GM23248 (cell line): Measurements from ENCODE around the gene THRA. TPM values are rescaled to one million over a fixed set of nuclear protein-coding genes. Genes with fewer than 3 reads are reported as not detected.
A peak's percentile ranks its signal among the peaks of the same experiment; 100 is the strongest.

Source experiments
- DNase-seq: peaks from one replicate; pipeline ENCODE4 v3.0.0-alpha.2; 2015
- H2AFZ ChIP-seq: fragments of 200-600 bp; sonication (generic); 2 replicates; pipeline ENCODE4 v1.6.1; 2016; ENCODE audit warnings: antibody characterized with exemption
- H3F3A ChIP-seq: fragments of 200-600 bp; sonication (generic); 2 replicates; pipeline ENCODE4 v1.6.1; 2016; ENCODE audit warnings: mild to moderate bottlenecking, antibody characterized with exemption, mixed run types; ENCODE audit not compliant: insufficient read depth
- H3K27ac ChIP-seq: fragments of 200-600 bp; sonication (generic); 2 replicates; pipeline ENCODE4 v1.5.1; 2016; ENCODE audit warnings: mild to moderate bottlenecking
- H3K27me3 ChIP-seq: fragments of 200-600 bp; sonication (generic); replicated peaks from 2 replicates; pipeline ENCODE4 v1.6.1; 2016; ENCODE audit warnings: mild to moderate bottlenecking; ENCODE audit not compliant: insufficient read depth
- H3K36me3 ChIP-seq: fragments of 200-600 bp; sonication (generic); 2 replicates; pipeline ENCODE4 v1.6.1; 2016; ENCODE audit warnings: low read depth, mild to moderate bottlenecking
- H3K4me1 ChIP-seq: fragments of 200-600 bp; sonication (generic); 2 replicates; pipeline ENCODE4 v1.6.1; 2016; ENCODE audit warnings: mild to moderate bottlenecking; ENCODE audit not compliant: insufficient read depth
- H3K4me2 ChIP-seq: fragments of 200-600 bp; sonication (generic); one replicate; pipeline ENCODE4 v1.6.1; 2016; ENCODE audit warnings: mild to moderate bottlenecking; ENCODE audit not compliant: unreplicated experiment
- H3K4me3 ChIP-seq: fragments of 200-600 bp; sonication (generic); 2 replicates; pipeline ENCODE4 v1.5.1; 2016; ENCODE audit warnings: mild to moderate bottlenecking
- H3K79me2 ChIP-seq: fragments of 200-600 bp; sonication (generic); 2 replicates; pipeline ENCODE4 v1.6.1; 2016; ENCODE audit warnings: mild to moderate bottlenecking; ENCODE audit not compliant: insufficient read depth
- H3K9ac ChIP-seq: fragments of 200-600 bp; sonication (generic); 2 replicates; pipeline ENCODE4 v1.6.1; 2016; ENCODE audit warnings: mild to moderate bottlenecking
- H3K9me2 ChIP-seq: fragments of 200-600 bp; sonication (generic); 2 replicates; pipeline ENCODE4 v1.6.1; 2016; ENCODE audit warnings: mixed run types, mild to moderate bottlenecking, moderate library complexity; ENCODE audit not compliant: insufficient read depth
- H3K9me3 ChIP-seq: fragments of 200-600 bp; sonication (generic); one replicate; pipeline ENCODE4 v1.6.1; 2017; ENCODE audit warnings: low read depth
- H4K20me1 ChIP-seq: fragments of 200-600 bp; sonication (generic); 2 replicates; pipeline ENCODE4 v1.6.0; 2016; ENCODE audit not compliant: insufficient read depth
- EZH2 ChIP-seq: fragments of 200-600 bp; sonication (generic); IDR thresholded peaks from 2 replicates; pipeline ENCODE4 v1.6.1; 2018; ENCODE audit warnings: antibody characterized with exemption, mild to moderate bottlenecking; ENCODE audit not compliant: insufficient read depth, poor library complexity, severe bottlenecking
- EZH2phosphoT487 ChIP-seq: fragments of 200-600 bp; sonication (generic); IDR thresholded peaks from 2 replicates; pipeline ENCODE4 v1.6.1; 2018; ENCODE audit warnings: antibody characterized with exemption, moderate library complexity, mild to moderate bottlenecking, low read depth; ENCODE audit not compliant: insufficient read depth
- WGBS, 2 experiments: methylation state at CpG; one replicate each; pipeline ENCODE4 v1.1.6; 2015 to 2017; ENCODE audit warnings: low lambda C conversion rate in 2 of 2, low coverage in 1 of 2; ENCODE audit errors: missing lambda C conversion rate in 2 of 2; 5-methylcytosine and 5-hydroxymethylcytosine counted together
- in situ Hi-C: fragments of 300-500 bp; cut with MboI; formaldehyde crosslinking; loops from 2 replicates; pipeline ENCODE4 v1.15.0; 2020
- polyA plus RNA-seq: library from polyadenylated mRNA; unstranded; fragments of >200 nt; fragmentation: Nextera tagmentation; extraction: Ambion mirVana; gene quantifications from 2 replicates; pipeline ENCODE4 v1.2.1, GENCODE V29; 2016
- total RNA-seq: library from RNA; depleted of rRNA; stranded (reverse); fragments of >200 nt; shearing (Covaris generic); gene quantifications from 2 replicates; pipeline ENCODE4 v1.2.3, GENCODE V29; 2014

Gene THRA
- total and polyA plus RNA-seq, 2 experiments from 2014 or later: 15.8 to 33.3 TPM

DNA sequence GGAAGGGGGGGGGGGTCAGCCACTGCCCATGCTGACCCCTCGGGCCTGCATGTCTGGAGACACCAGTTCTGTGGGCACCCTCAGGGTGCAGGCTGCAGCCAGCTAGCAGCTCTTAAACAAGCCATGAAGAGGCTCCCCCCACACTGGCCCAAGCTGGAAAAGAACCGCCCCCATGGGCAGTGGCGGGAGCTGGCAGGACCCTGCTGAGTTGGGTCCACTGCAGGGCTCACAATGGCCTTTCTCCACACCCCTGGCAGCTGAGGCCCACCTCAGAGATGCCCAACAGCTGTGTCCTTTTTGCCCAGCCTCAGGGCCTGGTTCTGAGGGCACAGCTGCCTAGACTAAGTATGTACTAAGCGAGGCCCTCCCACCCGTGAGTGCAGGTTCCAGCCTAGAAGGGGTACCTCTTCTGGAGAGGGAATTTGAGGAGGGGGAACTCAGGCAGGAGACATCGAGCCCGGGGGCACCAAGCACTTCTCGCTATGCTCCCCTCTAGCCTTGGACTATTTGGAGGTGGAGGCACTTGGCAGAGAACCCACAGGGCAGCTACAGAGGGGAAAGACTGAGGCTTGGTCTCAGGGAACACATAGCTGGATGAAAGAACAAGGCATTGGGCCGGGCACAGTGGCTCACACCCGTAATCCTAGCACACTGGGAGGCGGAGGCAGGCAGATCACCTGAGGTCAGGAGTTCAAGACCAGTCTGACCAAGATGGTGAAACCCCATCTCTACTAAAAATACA lies 3.2 kb downstream of the THRA start:
- Histone ChIP-seq H3K27ac (no peak overlapping the region), H3K4me3 (peak overlapping the region; percentile 99; the same call in 1 of the 2 replicates), H3K9me2 (no peaks in the 10 kb centered on the region), H2AFZ (no peak overlapping the region), H4K20me1 (peaks cover 6% of the 10 kb centered on the region; the same call in 1 of the 2 replicates), H3K4me2 (peak overlapping the region; percentile 96), H3K9me3 (no peaks in the 10 kb centered on the region), H3K36me3 (no peaks in the 10 kb centered on the region), H3K9ac (peak overlapping the region; percentile 95; the same call in 1 of the 2 replicates), H3K4me1 (peaks cover 44% of the 10 kb centered on the region), H3F3A (peaks cover 21% of the 10 kb centered on the region), H3K27me3 (no peaks in the 10 kb centered on the region), H3K79me2 (peaks cover 66% of the 10 kb centered on the region)
- 57 to 59% methylated on average over 9 to 11 of the region's 11 CpGs for WGBS, 2 experiments
- in situ Hi-C loops: no loop called here
- TF ChIP-seq EZH2phosphoT487 (no peak), EZH2 (no peak)
- no peak for DNase-seq

DNA sequence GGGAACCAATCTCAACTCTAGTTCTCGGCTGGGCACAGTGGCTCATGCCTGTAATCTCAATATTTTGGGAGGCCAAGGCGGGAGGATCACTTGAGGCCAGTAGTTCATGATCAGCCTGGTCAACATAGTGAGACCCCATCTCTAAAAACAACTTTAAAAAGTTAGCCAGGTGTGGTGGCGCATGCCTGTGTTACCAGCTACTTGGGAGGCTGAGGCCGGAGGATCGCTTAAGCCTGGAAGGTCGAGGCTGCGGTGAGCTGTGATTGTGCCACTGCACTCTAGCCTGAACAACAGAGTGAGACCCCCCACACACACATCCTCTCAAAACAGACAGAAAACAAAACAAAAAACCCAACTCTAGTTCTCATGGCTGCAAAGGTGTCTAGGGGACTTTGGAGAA lies 4.9 kb downstream of the THRA start:
- Histone ChIP-seq H3K36me3 (no peaks in the 10 kb centered on the region), H3K79me2 (peaks cover 78% of the 10 kb centered on the region), H4K20me1 (peaks cover 6% of the 10 kb centered on the region; the same call in 1 of the 2 replicates), H3K9me2 (no peaks in the 10 kb centered on the region), H3K4me3 (no peak overlapping the region), H2AFZ (no peak overlapping the region), H3K9ac (peak overlapping the region; percentile 83; the same call in 1 of the 2 replicates), H3F3A (peaks cover 21% of the 10 kb centered on the region), H3K9me3 (no peaks in the 10 kb centered on the region), H3K27me3 (no peaks in the 10 kb centered on the region), H3K4me2 (peak overlapping the region; percentile 99), H3K27ac (peak overlapping the region; percentile 84), H3K4me1 (peaks cover 59% of the 10 kb centered on the region)
- in situ Hi-C loops: no loop called here
- 90 to 92% methylated on average over 7 of the region's 7 CpGs for WGBS, 2 experiments
- TF ChIP-seq EZH2phosphoT487 (no peak), EZH2 (no peak)
- no peak for DNase-seq

DNA sequence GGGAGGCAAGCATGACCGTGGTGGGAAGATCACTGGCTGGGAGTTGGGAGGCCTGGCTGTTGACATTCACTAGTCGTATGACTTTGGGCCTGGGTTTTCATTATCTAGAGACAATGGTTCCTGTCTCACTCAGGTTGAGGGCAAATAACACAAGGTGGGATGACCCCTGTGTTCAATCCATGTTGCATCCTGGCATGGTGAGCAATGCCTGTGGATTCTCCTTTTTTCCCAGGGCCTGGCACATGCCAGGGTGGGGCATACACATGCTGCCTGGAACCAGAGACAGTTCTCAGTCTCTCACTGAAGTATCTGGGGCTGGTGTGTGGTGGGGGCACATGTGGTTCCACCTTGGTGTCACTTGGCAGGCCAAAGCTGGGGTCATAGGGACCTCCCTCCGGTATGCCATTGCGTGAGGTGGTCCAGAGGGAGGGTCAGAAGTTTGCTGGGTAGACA lies 5.4 kb downstream of the THRA start:
- H3K9me3 ChIP-seq: no peaks in the 10 kb centered on the region
- TF ChIP-seq EZH2phosphoT487 (no peak), EZH2 (no peak)
- H3K4me1 ChIP-seq: peaks cover 62% of the 10 kb centered on the region
- H3K4me2 ChIP-seq: peak overlapping the region; percentile 99
- H3K79me2 ChIP-seq: peaks cover 74% of the 10 kb centered on the region
- no peaks in the 10 kb centered on the region for H3K27me3 ChIP-seq
- peaks cover 6% of the 10 kb centered on the region; the same call in 1 of the 2 replicates for H4K20me1 ChIP-seq
- in situ Hi-C loops: no loop called here
- H3K27ac ChIP-seq: peak overlapping the region; percentile 84
- peak overlapping the region; percentile 78; the same call in 1 of the 2 replicates for H2AFZ ChIP-seq
- peaks cover 22% of the 10 kb centered on the region for H3F3A ChIP-seq
- WGBS, 2 experiments: 21 to 30% methylated on average over 4 of the region's 4 CpGs
- H3K4me3 ChIP-seq: peak overlapping the region; percentile 75
- H3K36me3 ChIP-seq: no peaks in the 10 kb centered on the region
- DNase-seq: peak; percentile 55
- H3K9ac ChIP-seq: peak overlapping the region; percentile 83
- H3K9me2 ChIP-seq: no peaks in the 10 kb centered on the region

DNA sequence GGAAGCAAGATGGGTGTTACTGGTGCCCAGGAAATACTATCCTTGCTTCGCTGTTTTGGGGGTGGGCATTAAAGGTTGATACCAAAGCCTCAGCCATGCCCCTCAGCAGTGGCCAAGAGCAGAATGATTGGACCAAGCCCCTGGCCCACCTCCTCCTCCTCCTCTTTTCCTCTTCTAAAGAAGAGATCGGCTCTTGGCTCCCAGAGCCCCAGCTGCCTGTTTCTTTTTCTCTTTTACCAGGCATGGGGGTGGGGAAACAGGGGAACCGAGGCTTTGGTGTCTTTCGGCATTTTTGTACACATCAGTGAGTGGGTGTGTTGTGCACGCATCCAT lies 5.8 kb downstream of the THRA start:
- H3K27me3 ChIP-seq: no peaks in the 10 kb centered on the region
- no peak for DNase-seq
- peak overlapping the region; percentile 84 for H3K27ac ChIP-seq
- peak overlapping the region; percentile 99 for H3K4me2 ChIP-seq
- TF ChIP-seq EZH2 (no peak), EZH2phosphoT487 (no peak)
- H3K4me3 ChIP-seq: peak overlapping the region; percentile 75
- in situ Hi-C loops: no loop called here
- H3K9ac ChIP-seq: peak overlapping the region; percentile 83
- no peaks in the 10 kb centered on the region for H3K9me3 ChIP-seq
- H2AFZ ChIP-seq: peak overlapping the region; percentile 78; the same call in 1 of the 2 replicates
- peaks cover 70% of the 10 kb centered on the region for H3K79me2 ChIP-seq
- H4K20me1 ChIP-seq: peaks cover 6% of the 10 kb centered on the region; the same call in 1 of the 2 replicates
- no peaks in the 10 kb centered on the region for H3K36me3 ChIP-seq
- WGBS, 2 experiments: 4 to 12% methylated on average over 5 of the region's 5 CpGs
- peaks cover 26% of the 10 kb centered on the region for H3F3A ChIP-seq
- peaks cover 62% of the 10 kb centered on the region for H3K4me1 ChIP-seq
- no peaks in the 10 kb centered on the region for H3K9me2 ChIP-seq
